PC-3 (cell line): ENCODE measurements around the gene ARHGAP22. TPM values are rescaled to one million over a fixed set of nuclear protein-coding genes. Genes with fewer than 3 reads are reported as not detected.

ENCODE experiments used
- ATAC-seq: fragments of 200-7000 bp; cut with Tn5 transposase; 2 replicates; pipeline ENCODE4 v1.9.1; 2020; ENCODE audit warnings: mild to moderate bottlenecking, moderate library complexity
- BruUV-seq: library from RNA; stranded (reverse); fragments of 400-500 nt; replicated peaks from 2 replicates; lab custom pipeline; 2021; lab: Mats Ljungman, UMichigan
- CTCF ChIA-PET: fragments of 300-600 bp; sonication (Branson Sonifier 250); formaldehyde crosslinking; loops from one replicate; lab custom pipeline; 2022; ENCODE audit warnings: antibody characterized with exemption; lab: Charles Lee
- POLR2A ChIA-PET: fragments of 300-600 bp; sonication (Branson Sonifier 250); formaldehyde crosslinking; loops from one replicate; lab custom pipeline; 2022; ENCODE audit warnings: antibody characterized with exemption; ENCODE audit not compliant: unreplicated experiment; lab: Charles Lee
- DNase-seq: peaks from one replicate; pipeline ENCODE4 v3.0.0-alpha.2; 2015
- H2AFZ ChIP-seq: fragments of 300-600 bp; sonication (generic); 2 replicates; pipeline ENCODE4 v1.6.0; 2016; ENCODE audit warnings: antibody characterized with exemption, low read length
- H3F3A ChIP-seq: fragments of 300-600 bp; sonication (generic); one replicate; pipeline ENCODE4 v1.6.0; 2017; ENCODE audit warnings: antibody characterized with exemption, low read length, control low read depth, mild to moderate bottlenecking; ENCODE audit not compliant: unreplicated experiment
- H3K27ac ChIP-seq: fragments of 300-600 bp; sonication (generic); 2 replicates; pipeline ENCODE4 v1.5.1; 2016; ENCODE audit warnings: mild to moderate bottlenecking, low read length
- H3K27me3 ChIP-seq: fragments of 300-600 bp; sonication (generic); 2 replicates; pipeline ENCODE4 v1.6.1; 2016; ENCODE audit warnings: low read length, mixed read lengths
- H3K36me3 ChIP-seq: fragments of 300-600 bp; sonication (generic); 2 replicates; pipeline ENCODE4 v1.6.1; 2016; ENCODE audit warnings: low read depth, mixed run types, low read length, mixed read lengths
- H3K4me1 ChIP-seq: fragments of 300-600 bp; sonication (generic); 2 replicates; pipeline ENCODE4 v1.5.1; 2016; ENCODE audit warnings: low read length; ENCODE audit not compliant: insufficient read depth
- H3K4me2 ChIP-seq: fragments of 300-600 bp; sonication (generic); 2 replicates; pipeline ENCODE4 v1.6.0; 2016; ENCODE audit warnings: low read length
- H3K4me3 ChIP-seq: fragments of 300-600 bp; sonication (generic); 2 replicates; pipeline ENCODE4 v1.5.1; 2016; ENCODE audit warnings: mild to moderate bottlenecking, low read length, mixed read lengths
- H3K79me2 ChIP-seq: fragments of 300-600 bp; sonication (generic); 2 replicates; pipeline ENCODE4 v1.6.1; 2017; ENCODE audit warnings: low read length, mixed read lengths
- H3K9ac ChIP-seq: fragments of 300-600 bp; sonication (generic); 2 replicates; pipeline ENCODE4 v1.6.0; 2016; ENCODE audit warnings: mild to moderate bottlenecking, low read length
- H3K9me2 ChIP-seq: fragments of 300-600 bp; sonication (generic); replicated peaks from 2 replicates; pipeline ENCODE4 v1.6.1; 2016; ENCODE audit warnings: mixed run types, low read length, mixed read lengths
- H3K9me3 ChIP-seq: fragments of 300-600 bp; sonication (generic); 2 replicates; pipeline ENCODE4 v1.6.1; 2016; ENCODE audit warnings: low read length, mixed read lengths
- H4K20me1 ChIP-seq: fragments of 300-600 bp; sonication (generic); 2 replicates; pipeline ENCODE4 v1.6.1; 2016; ENCODE audit warnings: low read length, mixed read lengths
- EZH2 ChIP-seq: fragments of 300-600 bp; sonication (generic); IDR thresholded peaks from one replicate; pipeline ENCODE4 v1.6.1; 2017; ENCODE audit warnings: antibody characterized with exemption, mild to moderate bottlenecking, low read length; ENCODE audit not compliant: unreplicated experiment
- EZH2phosphoT487 ChIP-seq: fragments of 300-600 bp; sonication (generic); IDR thresholded peaks from 2 replicates; pipeline ENCODE4 v1.6.1; 2018; ENCODE audit warnings: mild to moderate bottlenecking, antibody characterized with exemption, low read length, borderline replicate concordance
- intact Hi-C: fragments of 100-400 bp; cut with micrococcal nuclease; formaldehyde crosslinking; loops from 2 replicates; pipeline ENCODE4 v1.9.0; 2023
- total RNA-seq: library from RNA; depleted of rRNA; stranded (reverse); fragments of >200 nt; gene quantifications from 2 replicates; pipeline ENCODE4 v1.2.3, GENCODE V29; 2014
- TF ChIP-seq, protein P1 (sequence below): fragments of 300-600 bp; sonication (generic); conservative IDR thresholded peaks from 2 replicates; pipeline ENCODE4 v1.5.1; 2017; ENCODE audit warnings: antibody characterized with exemption, low read depth, mild to moderate bottlenecking, low read length

The ARHGAP22 gene
- total RNA-seq, 1 experiment from 2014 or later, result 12.2 TPM

DNA sequence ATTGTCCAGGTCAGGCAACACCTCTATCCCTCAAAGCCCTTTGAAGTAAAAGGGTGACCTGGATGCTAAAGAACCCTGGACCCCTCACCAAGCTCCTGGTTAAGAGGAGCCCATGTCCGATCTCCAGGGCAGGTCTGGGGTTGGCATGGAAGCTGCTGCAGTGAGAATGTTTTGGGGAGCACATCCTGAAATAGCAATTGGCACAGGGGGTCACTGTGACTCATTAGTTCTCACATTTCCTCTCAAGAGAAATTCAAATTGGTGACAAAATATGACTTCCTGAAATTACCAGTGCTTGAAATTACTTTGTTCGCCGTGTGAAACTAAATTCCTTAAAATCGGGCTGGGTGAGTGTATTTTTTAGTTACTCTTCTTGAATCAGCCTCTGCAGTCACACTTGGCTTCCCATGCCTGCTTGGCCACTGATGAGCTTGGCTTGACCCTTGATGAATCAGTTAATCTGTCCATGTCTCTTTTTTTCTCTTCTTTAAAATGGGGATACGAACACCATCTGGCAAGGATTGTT, 18.8 kb upstream of the ARHGAP22 start:
- no peaks in the 10 kb centered on the region for H4K20me1 ChIP-seq
- H3K4me2 ChIP-seq, result no peak overlapping the region
- no peaks in the 10 kb centered on the region for H3K4me1 ChIP-seq
- ChIA-PET POLR2A (no interaction called here), CTCF (no interaction called here)
- H3K79me2 ChIP-seq, result no peaks in the 10 kb centered on the region
- H3K9me2 ChIP-seq, result no peaks in the 10 kb centered on the region
- no peaks in the 10 kb centered on the region for H3F3A ChIP-seq
- TF ChIP-seq EZH2 (no peak), EZH2phosphoT487 (no peak)
- TF ChIP-seq, protein P1, sequence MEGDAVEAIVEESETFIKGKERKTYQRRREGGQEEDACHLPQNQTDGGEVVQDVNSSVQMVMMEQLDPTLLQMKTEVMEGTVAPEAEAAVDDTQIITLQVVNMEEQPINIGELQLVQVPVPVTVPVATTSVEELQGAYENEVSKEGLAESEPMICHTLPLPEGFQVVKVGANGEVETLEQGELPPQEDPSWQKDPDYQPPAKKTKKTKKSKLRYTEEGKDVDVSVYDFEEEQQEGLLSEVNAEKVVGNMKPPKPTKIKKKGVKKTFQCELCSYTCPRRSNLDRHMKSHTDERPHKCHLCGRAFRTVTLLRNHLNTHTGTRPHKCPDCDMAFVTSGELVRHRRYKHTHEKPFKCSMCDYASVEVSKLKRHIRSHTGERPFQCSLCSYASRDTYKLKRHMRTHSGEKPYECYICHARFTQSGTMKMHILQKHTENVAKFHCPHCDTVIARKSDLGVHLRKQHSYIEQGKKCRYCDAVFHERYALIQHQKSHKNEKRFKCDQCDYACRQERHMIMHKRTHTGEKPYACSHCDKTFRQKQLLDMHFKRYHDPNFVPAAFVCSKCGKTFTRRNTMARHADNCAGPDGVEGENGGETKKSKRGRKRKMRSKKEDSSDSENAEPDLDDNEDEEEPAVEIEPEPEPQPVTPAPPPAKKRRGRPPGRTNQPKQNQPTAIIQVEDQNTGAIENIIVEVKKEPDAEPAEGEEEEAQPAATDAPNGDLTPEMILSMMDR, result no peak
- no TSS peak for BruUV-seq
- ATAC-seq (no peak), DNase-seq (no peak)
- H3K36me3 ChIP-seq, result no peaks in the 10 kb centered on the region
- H3K9me3 ChIP-seq, result no peaks in the 10 kb centered on the region
- H3K27me3 ChIP-seq, result no peaks in the 10 kb centered on the region
- intact Hi-C loops, result no loop called here
- H2AFZ ChIP-seq, result no peak overlapping the region
- H3K4me3 ChIP-seq, result no peak overlapping the region
- H3K27ac ChIP-seq, result no peak overlapping the region
- H3K9ac ChIP-seq, result no peak overlapping the region

DNA sequence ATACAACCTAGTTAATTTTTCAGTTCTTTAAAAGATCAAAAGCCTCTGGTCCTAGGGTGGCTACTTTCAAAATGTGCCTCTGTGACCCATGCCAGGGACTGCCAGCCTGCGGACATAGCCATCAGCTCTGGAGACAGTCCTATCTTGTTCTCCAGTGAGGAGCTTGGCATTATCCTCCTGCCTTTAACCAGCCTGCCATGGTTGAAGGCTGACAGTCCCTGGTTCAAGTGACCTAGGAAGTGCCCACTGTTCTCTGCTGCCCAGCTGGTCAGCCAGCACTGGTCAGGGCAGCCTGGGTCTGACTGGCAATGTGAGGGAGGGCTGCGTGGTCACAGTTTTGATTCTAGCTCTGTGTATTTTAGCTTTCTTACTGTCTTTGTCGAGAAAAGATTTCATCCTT, 18.1 kb upstream of the ARHGAP22 start:
- no peak for DNase-seq
- Histone ChIP-seq H4K20me1 (no peaks in the 10 kb centered on the region), H3K36me3 (no peaks in the 10 kb centered on the region), H3K27ac (no peak overlapping the region), H3K9me3 (no peaks in the 10 kb centered on the region), H3K79me2 (no peaks in the 10 kb centered on the region), H3F3A (no peaks in the 10 kb centered on the region), H2AFZ (no peak overlapping the region), H3K4me2 (no peak overlapping the region), H3K27me3 (no peaks in the 10 kb centered on the region), H3K4me1 (no peaks in the 10 kb centered on the region), H3K9ac (no peak overlapping the region), H3K4me3 (no peak overlapping the region), H3K9me2 (no peaks in the 10 kb centered on the region)
- ChIA-PET CTCF (interaction anchor here (0.8 kb wide), 1 partner anchor 32 kb away, joined by 4 read pairs; no protein-coding TSS in a partner anchor), POLR2A (no interaction called here)
- BruUV-seq, result no TSS peak
- TF ChIP-seq EZH2phosphoT487 (no peak), EZH2 (no peak)
- TF ChIP-seq, protein P1, result no peak
- no peak for ATAC-seq
- intact Hi-C loops, result no loop called here

DNA sequence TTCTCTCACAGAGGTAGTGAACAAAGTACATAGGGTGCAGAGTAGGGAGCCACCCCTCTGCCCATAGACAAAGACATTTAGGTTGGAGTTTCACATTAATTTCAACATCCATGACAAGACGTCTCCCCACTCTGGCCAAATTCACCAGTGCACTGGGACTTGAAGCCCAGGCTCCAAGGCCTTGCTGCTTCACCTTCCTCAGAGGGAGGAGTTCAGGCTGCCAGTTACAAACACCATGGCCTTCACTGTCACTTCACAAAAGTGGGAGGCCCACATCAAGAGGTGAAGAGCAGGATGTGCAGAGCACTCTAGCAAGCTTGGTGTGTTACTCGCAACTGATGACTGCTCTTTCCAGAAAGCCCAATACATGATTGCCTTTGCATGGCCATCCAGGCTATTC, 15.8 kb upstream of the ARHGAP22 start:
- Histone ChIP-seq H4K20me1 (no peaks in the 10 kb centered on the region), H3K4me1 (no peaks in the 10 kb centered on the region), H3K27ac (no peak overlapping the region), H3K4me3 (no peak overlapping the region), H3K4me2 (no peak overlapping the region), H3K79me2 (no peaks in the 10 kb centered on the region), H3K27me3 (no peaks in the 10 kb centered on the region), H3K36me3 (no peaks in the 10 kb centered on the region), H2AFZ (no peak overlapping the region), H3K9me3 (no peaks in the 10 kb centered on the region), H3K9me2 (no peaks in the 10 kb centered on the region), H3K9ac (no peak overlapping the region), H3F3A (no peaks in the 10 kb centered on the region)
- no peak for DNase-seq
- CTCF ChIA-PET, result no interaction called here
- intact Hi-C loops, result no loop called here
- BruUV-seq, result no TSS peak
- no peak for ATAC-seq
- no peak for TF ChIP-seq EZH2
- TF ChIP-seq EZH2phosphoT487, result no peak
- TF ChIP-seq, protein P1, result no peak
- POLR2A ChIA-PET, result no interaction called here
